MM.1S (cell line): ENCODE measurements around the gene FAM149B1.
"Not testable (repeated sequence)": the region's sequence is repeated elsewhere in the genome, so short reads cannot be mapped to it uniquely, and the experiment has no call there.

Source experiments
- EZH2 ChIP-seq: fragments of 300-600 bp; sonication (generic); optimal IDR thresholded peaks from 2 replicates; pipeline ENCODE3; 2017; ENCODE audit warnings: low read depth, mild to moderate bottlenecking, antibody characterized with exemption, low read length, mixed read lengths
- EZH2phosphoT487 ChIP-seq: fragments of 300-600 bp; sonication (generic); IDR thresholded peaks from 2 replicates; pipeline ENCODE4 v1.6.1; 2018; ENCODE audit warnings: antibody characterized with exemption, low read length
- TF ChIP-seq, protein P1 (sequence below): fragments of 300-600 bp; sonication (generic); IDR thresholded peaks from 2 replicates; pipeline ENCODE4 v1.5.1; 2016; ENCODE audit warnings: antibody characterized with exemption, low read length, mixed read lengths

GRCh38 chr10:73150633-73151413 lies 17.1 kb upstream of the FAM149B1 start:
- TF ChIP-seq, protein P1, sequence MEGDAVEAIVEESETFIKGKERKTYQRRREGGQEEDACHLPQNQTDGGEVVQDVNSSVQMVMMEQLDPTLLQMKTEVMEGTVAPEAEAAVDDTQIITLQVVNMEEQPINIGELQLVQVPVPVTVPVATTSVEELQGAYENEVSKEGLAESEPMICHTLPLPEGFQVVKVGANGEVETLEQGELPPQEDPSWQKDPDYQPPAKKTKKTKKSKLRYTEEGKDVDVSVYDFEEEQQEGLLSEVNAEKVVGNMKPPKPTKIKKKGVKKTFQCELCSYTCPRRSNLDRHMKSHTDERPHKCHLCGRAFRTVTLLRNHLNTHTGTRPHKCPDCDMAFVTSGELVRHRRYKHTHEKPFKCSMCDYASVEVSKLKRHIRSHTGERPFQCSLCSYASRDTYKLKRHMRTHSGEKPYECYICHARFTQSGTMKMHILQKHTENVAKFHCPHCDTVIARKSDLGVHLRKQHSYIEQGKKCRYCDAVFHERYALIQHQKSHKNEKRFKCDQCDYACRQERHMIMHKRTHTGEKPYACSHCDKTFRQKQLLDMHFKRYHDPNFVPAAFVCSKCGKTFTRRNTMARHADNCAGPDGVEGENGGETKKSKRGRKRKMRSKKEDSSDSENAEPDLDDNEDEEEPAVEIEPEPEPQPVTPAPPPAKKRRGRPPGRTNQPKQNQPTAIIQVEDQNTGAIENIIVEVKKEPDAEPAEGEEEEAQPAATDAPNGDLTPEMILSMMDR, result not testable (repeated sequence)
- not testable (repeated sequence) for TF ChIP-seq EZH2, EZH2phosphoT487
